Activated naive CD4-positive, alpha-beta T cell treated with anti-CD3 and anti-CD28 coated beads, Interleukin-2, amount 50 U/mL, for 72 hours (primary cell): ENCODE results near the gene KCNK4. TPM values are rescaled to one million over a fixed set of nuclear protein-coding genes. Genes with fewer than 3 reads are reported as not detected.
A peak's percentile ranks its signal among the peaks of the same experiment; 100 is the strongest.

Experiments used
- ATAC-seq, 2 donors: fragments of 150-1000 bp; cut with Tn5 transposase; 2 replicates each; pipeline ENCODE4 v1.10.0; 2021; ENCODE audit warnings: mild to moderate bottlenecking in 2 of 2, moderate library complexity in 2 of 2
- DNase-seq, 2 donors: peaks; one replicate each; pipeline ENCODE4 v3.0.0; 2021 to 2022; ENCODE audit warnings: low spot score in 2 of 2
- H3K27ac Mint-ChIP-seq, 2 donors: one replicate each; pipeline ENCODE4 v1.8.0; 2022; ENCODE audit warnings: mild to moderate bottlenecking in 2 of 2, mixed read lengths in 2 of 2
- H3K36me3 Mint-ChIP-seq, 2 donors: one replicate each; pipeline ENCODE4 v1.8.0; 2022; ENCODE audit warnings: mixed read lengths in 2 of 2
- H3K9me3 Mint-ChIP-seq, 2 donors: one replicate each; pipeline ENCODE4 v1.8.0; 2022; ENCODE audit warnings: mixed read lengths in 2 of 2
- total RNA-seq, 2 donors: library from RNA; stranded (reverse); gene quantifications; one replicate each; pipeline ENCODE4 v1.2.3, GENCODE V29; 2022

The KCNK4 gene
- total RNA-seq, 2 donors from 2014 or later = 0.23 to 0.46 TPM

DNA sequence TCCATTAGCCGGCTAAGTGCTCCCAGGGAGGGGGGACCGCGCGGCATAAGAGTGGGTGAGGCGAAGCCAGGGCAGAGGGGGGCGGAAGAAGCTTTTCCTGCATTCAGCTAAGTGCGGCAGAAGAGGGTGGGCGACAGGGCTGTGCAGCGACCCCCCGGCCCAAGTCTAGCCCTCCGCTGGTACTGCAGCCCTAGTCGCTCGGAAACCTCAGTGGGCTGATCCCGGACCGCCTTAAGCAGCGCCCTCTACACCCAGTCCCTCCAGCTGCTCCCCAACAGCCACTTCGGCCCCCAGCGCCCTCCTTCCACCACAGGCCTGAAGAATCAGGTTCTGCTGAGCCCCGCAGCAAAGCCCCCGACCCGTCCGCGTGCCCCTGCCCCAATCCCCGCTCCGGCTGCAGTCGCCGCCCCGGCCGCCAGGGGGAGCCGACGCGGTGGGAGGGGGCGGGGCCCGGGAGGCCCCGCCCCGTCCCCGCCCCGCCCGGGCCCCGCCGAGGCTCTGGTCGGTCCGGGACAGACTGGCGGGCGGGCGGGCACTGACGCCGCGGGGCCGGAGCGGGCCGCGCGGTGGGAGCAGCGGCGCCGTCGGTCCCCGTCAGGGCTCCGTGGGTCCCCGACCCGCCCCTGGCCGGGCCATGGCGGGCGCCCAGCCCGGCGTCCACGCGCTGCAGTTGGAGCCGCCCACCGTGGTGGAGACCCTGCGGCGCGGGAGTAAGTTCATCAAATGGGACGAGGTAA is 39.9 kb upstream of the KCNK4 start, which contains the start of gene PLCB3:
Gene PLCB3 (plus strand): TSS at position 515 of the 737 bp plus-strand sequence. CDS start 120 bp downstream, at position 635.
- Mint-ChIP-seq H3K27ac (peak within 1 kb of the TSS; percentile 55 to 57), H3K9me3 (no peaks in the 10 kb centered on the region), H3K36me3 (no peaks in the 10 kb centered on the region)
- ATAC-seq = peak; percentile 73 to 74
- peak in 1 of 2 donors; percentile 79 for DNase-seq

- no peak for DNase-seq
- Mint-ChIP-seq H3K9me3 (no peaks in the 10 kb centered on the region), H3K27ac (peak overlapping the region in 1 of 2 donors; percentile 55), H3K36me3 (no peaks in the 10 kb centered on the region)
- no peak for ATAC-seq
Observed at GRCh38 chr11:64251753-64252002, 39.4 kb upstream of the KCNK4 start.

- peak in 1 of 2 donors; percentile 4 for ATAC-seq
- Mint-ChIP-seq H3K36me3 (no peaks in the 10 kb centered on the region), H3K9me3 (no peaks in the 10 kb centered on the region), H3K27ac (peak overlapping the region; percentile 55 to 57)
- no peak for DNase-seq
Observed at GRCh38 chr11:64252003-64252872, 38.9 kb upstream of the KCNK4 start.

GRCh38 chr11:64253043-64253442 is 38.1 kb upstream of the KCNK4 start:
- no peaks in the 10 kb centered on the region for H3K36me3 Mint-ChIP-seq
- no peak for DNase-seq

GRCh38 chr11:64253481-64253880 is 37.6 kb upstream of the KCNK4 start:
- Mint-ChIP-seq H3K27ac (peak overlapping the region in 1 of 2 donors; percentile 46), H3K9me3 (no peaks in the 10 kb centered on the region), H3K36me3 (no peaks in the 10 kb centered on the region)
- ATAC-seq (no peak), DNase-seq (no peak)

More at GRCh38 chr11:64253043-64253442, 38.1 kb upstream of the KCNK4 start:
- Mint-ChIP-seq H3K9me3 (no peaks in the 10 kb centered on the region), H3K27ac (no peak overlapping the region)
- no peak for ATAC-seq

DNA sequence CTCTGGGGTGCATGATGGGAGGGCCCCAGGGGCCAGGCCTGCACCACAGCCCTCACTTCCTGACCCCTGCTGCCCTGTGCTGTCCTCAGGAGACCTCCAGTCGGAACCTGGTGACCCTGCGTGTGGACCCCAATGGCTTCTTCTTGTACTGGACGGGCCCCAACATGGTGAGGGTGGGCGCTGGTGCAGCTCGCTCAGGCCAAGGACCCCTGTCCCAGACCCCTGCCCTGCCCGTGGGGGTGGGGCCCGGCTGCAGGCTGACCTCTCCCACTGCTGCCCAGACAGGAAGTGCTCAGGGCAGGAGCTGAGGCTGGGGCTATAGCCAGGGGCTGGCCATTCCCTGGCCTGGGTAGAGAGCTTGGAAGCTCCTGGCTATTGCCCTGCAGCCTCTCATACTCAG is 36.8 kb upstream of the KCNK4 start:
- ATAC-seq = no peak
- no peaks in the 10 kb centered on the region for H3K36me3 Mint-ChIP-seq
- H3K9me3 Mint-ChIP-seq = no peaks in the 10 kb centered on the region
- DNase-seq = no peak
- H3K27ac Mint-ChIP-seq = no peak overlapping the region

GRCh38 chr11:64255135-64256128 is 35.7 kb upstream of the KCNK4 start:
- ATAC-seq = no peak
- Mint-ChIP-seq H3K27ac (no peak overlapping the region), H3K36me3 (no peaks in the 10 kb centered on the region), H3K9me3 (no peaks in the 10 kb centered on the region)
- no peak for DNase-seq

- no peak for DNase-seq
- Mint-ChIP-seq H3K36me3 (no peaks in the 10 kb centered on the region), H3K27ac (no peak overlapping the region), H3K9me3 (no peaks in the 10 kb centered on the region)
- no peak for ATAC-seq
Observed at GRCh38 chr11:64256300-64256699, 34.8 kb upstream of the KCNK4 start.

- Mint-ChIP-seq H3K9me3 (no peaks in the 10 kb centered on the region), H3K27ac (no peak overlapping the region), H3K36me3 (no peaks in the 10 kb centered on the region)
- DNase-seq = no peak
- no peak for ATAC-seq
Observed at GRCh38 chr11:64258356-64258755, 32.7 kb upstream of the KCNK4 start.

GRCh38 chr11:64258946-64259532 is 32.1 kb upstream of the KCNK4 start:
- Mint-ChIP-seq H3K27ac (peak overlapping the region; percentile 14 to 47), H3K9me3 (no peaks in the 10 kb centered on the region), H3K36me3 (no peaks in the 10 kb centered on the region)
- ATAC-seq (no peak), DNase-seq (no peak)

- peak in 1 of 2 donors; percentile 69 for ATAC-seq
- H3K9me3 Mint-ChIP-seq = no peaks in the 10 kb centered on the region
Observed at GRCh38 chr11:64259533-64260067, 31.5 kb upstream of the KCNK4 start.

GRCh38 chr11:64260147-64260708 is 30.9 kb upstream of the KCNK4 start:
- DNase-seq = no peak
- peak in 1 of 2 donors; percentile 52 for ATAC-seq
- no peaks in the 10 kb centered on the region for H3K36me3 Mint-ChIP-seq
- peak overlapping the region in 1 of 2 donors; percentile 14 for H3K27ac Mint-ChIP-seq
- no peaks in the 10 kb centered on the region for H3K9me3 Mint-ChIP-seq

More at GRCh38 chr11:64259533-64260067, 31.5 kb upstream of the KCNK4 start:
- Mint-ChIP-seq H3K36me3 (no peaks in the 10 kb centered on the region), H3K27ac (peak overlapping the region; percentile 14 to 47)
- no peak for DNase-seq

DNA sequence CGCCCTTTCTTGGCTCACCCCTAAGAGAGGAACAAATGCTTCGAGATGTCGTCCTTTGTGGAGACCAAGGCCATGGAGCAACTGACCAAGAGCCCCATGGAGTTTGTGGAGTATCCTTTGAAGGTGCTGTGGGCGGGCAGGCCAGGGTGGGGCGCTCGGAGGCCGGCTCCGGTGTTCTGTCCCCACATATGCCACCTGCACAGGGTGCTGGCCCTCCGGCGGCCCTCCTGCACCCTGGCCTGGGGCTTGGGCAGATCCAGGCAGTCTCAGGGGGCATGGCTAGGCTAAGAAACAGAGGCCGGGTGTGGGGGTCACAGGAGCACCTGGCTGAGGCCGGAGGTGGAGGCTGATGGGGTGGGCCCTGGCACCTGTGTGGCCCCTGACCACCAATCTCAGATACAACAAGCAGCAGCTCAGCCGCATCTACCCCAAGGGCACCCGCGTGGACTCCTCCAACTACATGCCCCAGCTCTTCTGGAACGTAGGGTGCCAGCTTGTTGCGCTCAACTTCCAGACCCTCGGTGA is 29.5 kb upstream of the KCNK4 start:
- ATAC-seq (no peak), DNase-seq (no peak)
- Mint-ChIP-seq H3K36me3 (no peaks in the 10 kb centered on the region), H3K9me3 (no peaks in the 10 kb centered on the region), H3K27ac (no peak overlapping the region)

- no peak for ATAC-seq
- Mint-ChIP-seq H3K36me3 (no peaks in the 10 kb centered on the region), H3K9me3 (no peaks in the 10 kb centered on the region), H3K27ac (no peak overlapping the region)
- no peak for DNase-seq
Observed at GRCh38 chr11:64262271-64263002, 28.7 kb upstream of the KCNK4 start.
